Coronary artery (tissue), 2 donors: ENCODE results near the gene ST8SIA6.
"Not testable (repeated sequence)": the region's sequence is repeated elsewhere in the genome, so short reads cannot be mapped to it uniquely, and the experiment has no call there.

Source experiments
- DNase-seq: peaks from one replicate; pipeline ENCODE4 v3.0.0-alpha.2; 2017; ENCODE audit warnings: low spot score
- H3K27ac ChIP-seq, 2 donors: fragments of 200-600 bp; sonication (generic); one replicate each; pipeline ENCODE4 v1.5.1; 2016 to 2019
- H3K4me3 ChIP-seq: fragments of 200-600 bp; sonication (generic); 2 replicates; pipeline ENCODE4 v1.5.1; 2016; ENCODE audit warnings: mild to moderate bottlenecking, moderate library complexity
- TF ChIP-seq, protein P1 (sequence below): fragments of 200-600 bp; sonication (generic); IDR thresholded peaks from one replicate; pipeline ENCODE4 v1.5.1; 2019; ENCODE audit warnings: antibody characterized with exemption

Gene ST8SIA6

DNA sequence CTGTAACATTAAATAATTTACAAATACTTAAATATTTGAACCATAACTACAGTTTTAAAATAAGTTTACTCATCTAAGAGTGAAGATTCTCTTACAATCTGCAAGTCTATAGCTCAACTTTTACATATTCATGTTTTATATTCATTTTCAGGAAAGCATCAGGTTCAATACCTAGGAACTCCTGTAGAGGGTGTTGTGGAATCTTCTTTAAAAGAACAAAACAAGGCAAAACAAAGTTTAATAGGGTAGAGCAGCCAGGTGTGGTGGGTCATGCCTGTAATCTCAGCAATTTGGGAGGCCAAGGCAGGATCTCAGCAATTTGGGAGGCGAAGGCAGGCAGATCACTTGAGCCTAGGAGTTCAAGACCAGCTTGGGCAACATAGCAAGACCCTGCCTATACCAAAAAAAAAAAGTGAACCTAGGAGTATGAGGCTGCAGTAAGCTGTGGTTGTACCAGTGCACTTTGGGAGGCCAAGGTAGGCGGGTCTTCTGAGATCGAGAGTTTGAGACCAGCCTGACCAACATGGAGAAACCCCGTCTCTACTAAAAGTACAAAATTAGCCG is 45.1 kb downstream of the ST8SIA6 start:
- H3K4me3 ChIP-seq: no peak overlapping the region
- DNase-seq: no peak
- no peak overlapping the region for H3K27ac ChIP-seq
- TF ChIP-seq, protein P1, sequence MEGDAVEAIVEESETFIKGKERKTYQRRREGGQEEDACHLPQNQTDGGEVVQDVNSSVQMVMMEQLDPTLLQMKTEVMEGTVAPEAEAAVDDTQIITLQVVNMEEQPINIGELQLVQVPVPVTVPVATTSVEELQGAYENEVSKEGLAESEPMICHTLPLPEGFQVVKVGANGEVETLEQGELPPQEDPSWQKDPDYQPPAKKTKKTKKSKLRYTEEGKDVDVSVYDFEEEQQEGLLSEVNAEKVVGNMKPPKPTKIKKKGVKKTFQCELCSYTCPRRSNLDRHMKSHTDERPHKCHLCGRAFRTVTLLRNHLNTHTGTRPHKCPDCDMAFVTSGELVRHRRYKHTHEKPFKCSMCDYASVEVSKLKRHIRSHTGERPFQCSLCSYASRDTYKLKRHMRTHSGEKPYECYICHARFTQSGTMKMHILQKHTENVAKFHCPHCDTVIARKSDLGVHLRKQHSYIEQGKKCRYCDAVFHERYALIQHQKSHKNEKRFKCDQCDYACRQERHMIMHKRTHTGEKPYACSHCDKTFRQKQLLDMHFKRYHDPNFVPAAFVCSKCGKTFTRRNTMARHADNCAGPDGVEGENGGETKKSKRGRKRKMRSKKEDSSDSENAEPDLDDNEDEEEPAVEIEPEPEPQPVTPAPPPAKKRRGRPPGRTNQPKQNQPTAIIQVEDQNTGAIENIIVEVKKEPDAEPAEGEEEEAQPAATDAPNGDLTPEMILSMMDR: no peak

DNA sequence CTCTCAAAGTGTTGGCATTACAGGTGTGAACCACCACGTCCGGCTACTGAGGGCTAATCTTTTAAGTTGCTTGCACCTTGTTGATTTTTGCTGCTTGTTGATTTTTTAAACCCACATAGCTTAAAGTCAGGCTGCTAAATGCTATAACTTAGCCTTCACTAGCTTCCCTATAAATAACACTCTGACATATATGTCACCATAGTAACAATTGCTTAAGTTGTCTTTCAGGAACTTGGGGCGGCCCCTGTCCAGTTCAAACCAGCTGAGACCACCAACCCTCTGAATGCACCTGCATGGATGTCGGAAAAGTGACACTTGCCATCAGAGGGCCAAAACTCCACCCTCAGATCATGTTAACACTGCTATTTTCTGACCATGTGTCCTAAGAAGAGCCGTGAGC is 47.3 kb downstream of the ST8SIA6 start:
- H3K4me3 ChIP-seq: no peak overlapping the region
- no peak for DNase-seq
- no peak overlapping the region for H3K27ac ChIP-seq
- TF ChIP-seq, protein P1: no peak

DNA sequence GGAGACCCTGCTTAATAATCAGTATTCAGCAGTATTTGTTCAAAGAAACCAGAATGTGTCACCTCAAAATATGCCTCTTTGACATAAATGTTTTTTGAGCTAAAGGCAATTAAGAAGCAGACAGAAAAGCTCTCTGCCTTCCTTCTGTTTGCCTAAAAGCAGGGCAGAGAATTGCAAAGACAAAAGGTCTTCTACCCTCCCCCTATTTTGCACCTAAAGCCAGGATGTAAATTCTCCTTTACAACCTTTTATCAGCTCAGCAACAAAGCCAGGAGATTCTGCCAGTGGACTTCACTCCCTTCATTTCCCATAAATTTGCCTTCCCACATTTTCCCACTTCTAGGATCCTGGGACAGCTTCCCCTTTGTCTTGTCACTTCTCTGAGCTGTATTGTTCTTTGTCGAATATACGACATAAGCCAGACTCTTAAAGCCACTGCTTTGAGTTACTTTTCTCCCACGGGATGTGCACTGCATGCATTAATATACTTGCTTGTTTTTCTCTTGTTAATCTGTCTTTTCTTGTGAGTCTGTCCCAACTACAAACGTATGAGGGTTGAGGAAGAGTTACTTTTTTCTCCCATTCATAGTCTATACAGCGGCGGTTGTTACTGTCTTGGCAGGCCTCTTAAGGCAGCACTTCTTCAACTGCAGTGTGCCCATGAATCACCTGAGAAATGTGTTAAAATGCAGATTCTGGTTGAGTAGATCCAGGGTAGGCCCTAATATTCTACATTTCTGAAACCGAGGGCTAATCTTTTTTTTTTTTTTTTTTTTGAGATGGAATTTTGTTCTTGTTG is 48.2 kb downstream of the ST8SIA6 start:
- Histone ChIP-seq H3K27ac (no peak overlapping the region), H3K4me3 (no peak overlapping the region)
- TF ChIP-seq, protein P1: no peak
- DNase-seq: no peak

DNA sequence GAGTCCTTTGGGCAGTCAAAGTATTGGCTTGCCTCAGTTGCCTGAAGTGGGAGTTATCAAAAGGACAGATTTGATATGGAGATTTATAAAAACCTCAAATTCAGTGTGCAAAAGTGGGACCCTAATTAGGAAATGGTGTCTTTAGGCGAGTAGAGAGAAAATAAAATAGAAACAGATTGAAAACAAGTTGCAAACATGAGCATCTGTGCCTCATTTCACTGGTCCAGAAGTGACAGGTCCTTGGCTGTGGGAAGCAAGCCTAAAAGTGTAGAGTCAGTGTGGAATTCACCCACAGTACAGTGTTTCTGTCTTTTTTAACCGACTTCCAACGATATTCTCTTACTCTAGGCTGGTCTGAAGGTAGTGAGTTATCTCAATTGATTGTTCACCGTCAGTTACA is 51.2 kb downstream of the ST8SIA6 start:
- Histone ChIP-seq H3K27ac (no peak overlapping the region), H3K4me3 (no peak overlapping the region)
- DNase-seq: no peak
- TF ChIP-seq, protein P1: no peak

DNA sequence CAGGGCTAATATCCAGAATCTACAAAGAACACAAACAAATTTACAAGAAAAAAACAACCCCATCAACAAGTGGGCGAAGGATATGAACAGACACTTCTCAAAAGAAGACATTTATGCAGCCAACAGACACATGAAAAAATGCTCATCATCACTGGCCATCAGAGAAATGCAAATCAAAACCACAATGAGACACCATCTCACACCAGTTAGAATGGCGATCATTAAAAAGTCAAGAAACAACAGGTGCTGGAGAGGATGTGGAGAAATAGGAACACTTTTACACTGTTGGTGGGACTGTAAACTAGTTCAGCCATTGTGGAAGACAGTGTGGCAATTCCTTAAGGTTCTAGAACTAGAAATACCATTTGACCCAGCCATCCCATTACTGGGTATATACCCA is 52.4 kb downstream of the ST8SIA6 start:
- H3K4me3 ChIP-seq, H3K27ac ChIP-seq, DNase-seq: not testable (repeated sequence)

DNA sequence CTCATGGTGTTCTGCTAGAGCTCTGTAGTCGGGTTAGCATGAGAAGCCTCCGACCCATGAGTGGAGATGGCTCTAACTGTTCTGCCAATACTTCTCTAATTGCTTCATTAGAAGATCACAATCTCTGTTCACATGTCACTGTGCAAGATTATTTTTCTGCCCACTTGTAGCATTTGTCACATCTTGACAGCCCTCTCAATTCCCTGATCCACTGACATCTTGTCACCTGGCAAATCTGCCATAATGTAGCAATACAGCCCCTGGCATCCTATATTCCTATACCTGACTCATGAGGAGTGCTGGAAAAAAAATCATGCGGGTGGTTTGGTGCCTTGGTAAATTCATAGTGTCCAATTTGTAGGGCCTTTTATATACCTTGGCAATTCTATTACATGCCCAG is 58.4 kb downstream of the ST8SIA6 start:
- no peak overlapping the region for H3K4me3 ChIP-seq

GRCh38 chr10:17394854-17395253 is 59.5 kb downstream of the ST8SIA6 start:
- no peak for DNase-seq
- Histone ChIP-seq H3K27ac (no peak overlapping the region), H3K4me3 (no peak overlapping the region)
- TF ChIP-seq, protein P1: no peak

More for the DNA sequence above, 58.4 kb downstream of the ST8SIA6 start:
- H3K27ac ChIP-seq: no peak overlapping the region
- no peak for DNase-seq
- TF ChIP-seq, protein P1: no peak
